Ammon's horn (tissue), 1 donor: ENCODE results near the gene TRIM2.
A peak's percentile ranks its signal among the peaks of the same experiment; 100 is the strongest.

Experiments
- DNase-seq: peaks from one replicate; pipeline ENCODE4 v3.0.0-alpha.2; 2016; ENCODE audit warnings: low spot score

TRIM2 gene

DNA sequence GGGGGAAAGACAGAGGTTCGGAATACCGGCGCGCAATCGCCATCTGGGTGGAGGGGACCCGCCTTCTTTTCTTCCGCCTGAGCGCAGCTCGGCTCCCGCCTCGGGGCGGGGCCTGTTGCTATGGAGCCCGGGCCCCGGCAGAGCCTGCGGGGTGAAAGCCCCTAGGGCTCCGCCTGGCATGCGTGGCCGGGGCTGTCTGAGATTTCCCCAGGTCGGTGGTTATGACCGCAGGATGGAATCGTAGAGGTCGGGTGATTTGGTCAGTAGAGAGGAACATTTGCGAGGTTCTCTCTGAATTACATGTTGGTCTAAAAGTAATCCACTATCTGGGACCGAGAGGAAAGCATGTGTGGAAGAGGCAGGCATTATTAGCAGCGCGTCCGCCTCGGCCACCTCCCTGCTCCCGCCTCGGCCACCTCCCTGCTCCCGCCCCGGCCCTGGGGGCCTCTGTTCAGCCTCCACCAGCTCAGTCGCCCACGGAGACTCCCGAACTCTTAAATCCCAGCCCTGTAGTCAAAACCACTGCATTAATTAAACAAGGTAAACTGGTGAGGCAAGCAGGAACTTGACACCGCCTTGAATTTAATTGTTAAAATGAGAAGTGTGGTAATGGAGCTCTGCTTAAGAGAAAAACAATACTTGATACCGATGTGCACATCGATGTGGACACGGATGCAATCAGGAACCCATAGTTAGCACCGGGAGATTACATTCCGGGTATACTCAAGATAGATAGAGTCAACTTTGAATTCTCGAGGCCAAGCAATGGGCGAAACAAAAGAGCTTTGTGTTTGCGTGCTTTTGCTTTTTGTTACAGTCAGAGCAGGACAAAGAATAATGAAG lies 45.2 kb downstream of the TRIM2 start:
- DNase-seq = peak; percentile 76

GRCh38 chr4:153252122-153252521 lies 47.9 kb downstream of the TRIM2 start:
- DNase-seq = no peak

- DNase-seq = no peak
These were observed 51.0 kb downstream of the TRIM2 start for GRCh38 chr4:153255233-153255632.

DNA sequence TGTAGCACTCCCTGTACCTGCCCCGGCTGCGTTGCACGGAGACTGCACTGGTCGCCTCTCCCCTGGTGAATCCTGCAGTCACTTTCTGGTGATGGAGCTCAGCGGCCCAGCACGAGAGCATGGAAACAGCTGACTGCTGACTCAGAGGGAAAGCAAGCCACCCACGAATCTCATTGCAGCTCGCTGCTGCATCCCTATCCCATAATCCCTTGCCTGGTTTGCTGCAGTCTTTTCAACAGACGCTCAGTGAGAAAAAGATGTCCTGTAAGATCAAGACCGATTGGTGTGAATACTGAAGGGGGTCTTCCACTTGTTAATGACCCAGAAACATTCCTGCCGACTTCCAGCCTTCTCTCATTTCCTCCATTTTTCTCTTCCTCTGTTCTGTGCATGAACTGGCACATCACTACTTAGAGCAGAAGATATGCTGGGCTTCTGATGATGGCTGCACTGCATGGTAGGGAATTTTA lies 52.9 kb downstream of the TRIM2 start:
- peak; percentile 89 for DNase-seq

DNA sequence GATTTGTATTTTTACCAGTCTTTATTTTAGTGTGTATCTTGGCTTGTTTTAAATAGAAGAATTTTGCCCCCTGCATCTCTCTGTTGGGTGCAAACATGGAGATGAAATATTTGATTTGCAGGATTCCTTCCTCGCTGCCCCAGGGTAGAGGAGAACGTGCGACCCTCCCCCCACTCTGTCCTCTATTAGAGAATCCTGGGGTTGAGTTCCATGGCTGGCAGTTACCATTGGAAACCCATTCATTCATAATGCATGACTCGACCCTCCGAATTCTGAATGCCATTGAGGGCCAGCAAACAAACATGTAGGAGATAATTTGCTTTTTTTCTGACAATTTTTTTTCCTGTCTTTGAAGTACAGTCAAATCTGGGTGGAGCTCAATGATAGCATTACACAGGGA lies 53.7 kb downstream of the TRIM2 start:
- no peak for DNase-seq

DNA sequence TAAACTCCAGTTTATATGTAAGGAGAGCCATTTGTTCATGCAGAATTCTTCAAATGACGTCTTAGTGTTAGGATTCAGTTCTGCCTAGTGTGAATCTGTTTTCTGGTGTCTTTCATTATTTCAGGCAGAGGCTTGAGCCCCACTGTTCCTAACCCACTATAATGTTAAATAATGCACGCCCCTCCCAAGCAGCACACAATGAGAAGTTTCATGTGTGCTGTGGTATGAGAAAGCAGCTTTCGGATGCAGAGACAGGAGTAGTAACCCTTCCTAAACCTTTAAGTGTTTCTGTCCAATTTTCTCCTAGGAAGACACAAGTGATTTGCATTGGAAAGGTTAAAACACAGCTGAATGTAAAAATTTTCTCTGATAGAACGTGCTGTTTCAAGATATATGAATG lies 54.5 kb downstream of the TRIM2 start:
- DNase-seq = no peak

DNA sequence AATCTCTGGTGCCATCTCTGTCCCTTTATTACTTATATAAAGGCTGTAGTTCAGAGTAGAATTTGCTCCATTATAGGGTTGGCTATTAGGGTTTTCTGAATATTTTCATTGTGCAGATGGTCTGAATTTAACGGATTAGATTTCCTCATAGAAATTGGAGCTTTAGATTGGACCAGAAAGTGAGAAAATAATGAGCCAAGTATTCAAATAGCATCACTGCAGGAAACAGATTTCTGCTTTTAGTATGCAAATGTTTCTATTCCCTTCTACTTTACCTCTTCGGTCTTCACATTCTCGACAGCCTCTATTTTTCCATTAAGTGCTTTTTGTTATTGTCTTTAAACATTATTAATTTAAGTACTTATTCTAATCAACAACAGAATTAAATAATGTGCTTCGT lies 55.4 kb downstream of the TRIM2 start:
- DNase-seq = no peak

DNA sequence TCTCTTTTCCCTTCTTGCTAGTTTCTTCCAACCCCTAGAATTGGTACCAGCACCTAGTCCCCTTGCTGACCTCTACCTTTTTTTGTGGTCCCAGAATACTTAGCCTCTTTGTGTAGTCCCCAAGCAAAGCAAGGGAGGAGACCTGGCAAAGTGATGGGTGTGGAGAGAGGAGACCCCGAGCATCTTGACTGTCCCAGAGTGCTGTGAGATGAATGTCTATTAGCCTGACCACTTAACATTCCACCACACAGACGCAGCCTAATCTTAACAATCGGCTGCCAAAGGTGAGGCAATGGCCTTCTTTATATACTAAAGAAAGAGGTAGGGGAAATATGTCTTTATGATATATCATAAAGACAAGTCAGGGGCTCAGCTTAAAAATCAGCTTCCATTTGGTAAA lies 55.9 kb downstream of the TRIM2 start:
- DNase-seq = no peak

- no peak for DNase-seq
These were observed 56.5 kb downstream of the TRIM2 start for GRCh38 chr4:153260553-153261300.

DNA sequence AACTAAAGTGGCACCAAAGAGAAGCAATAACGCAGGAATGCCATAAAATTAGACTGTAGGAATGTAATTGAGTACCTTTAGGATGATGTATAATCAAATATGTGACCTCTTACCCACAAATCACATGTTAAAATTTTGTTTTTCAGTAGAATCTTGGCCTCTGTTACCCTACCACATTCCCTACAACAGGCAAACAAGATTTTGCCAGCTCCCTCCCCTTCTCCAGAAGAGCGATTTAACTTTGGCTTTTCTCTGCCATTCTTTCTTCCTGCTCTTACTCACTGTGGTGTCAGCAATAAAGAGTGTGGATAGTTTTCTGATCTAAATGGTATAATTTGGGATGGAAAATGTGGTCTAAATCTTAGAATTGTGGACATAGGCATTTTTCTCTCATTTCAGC lies 57.2 kb downstream of the TRIM2 start:
- no peak for DNase-seq

GRCh38 chr4:153261914-153262313 lies 57.7 kb downstream of the TRIM2 start:
- DNase-seq = peak; percentile 39

- DNase-seq = no peak
These were observed 61.2 kb downstream of the TRIM2 start for GRCh38 chr4:153265306-153266047.

DNA sequence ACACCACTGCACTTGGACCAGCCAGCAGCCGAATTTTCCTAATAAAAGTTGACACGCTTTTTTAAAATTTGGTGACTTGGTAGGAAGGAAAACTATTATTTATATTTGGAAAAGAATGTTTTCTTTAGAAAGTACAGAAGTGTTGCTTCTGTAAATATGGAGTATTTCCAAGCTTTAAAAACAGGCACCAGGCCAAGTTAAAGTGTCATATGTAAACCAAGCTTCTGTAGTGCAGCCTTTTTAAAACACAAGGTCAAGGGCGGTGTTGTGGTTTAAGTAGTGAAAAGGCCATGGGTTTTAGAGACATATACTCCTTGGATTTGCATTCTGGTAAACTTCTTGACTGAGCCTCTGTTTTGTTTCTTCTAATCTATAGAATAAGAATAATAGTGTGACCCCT lies 62.7 kb downstream of the TRIM2 start:
- no peak for DNase-seq

DNA sequence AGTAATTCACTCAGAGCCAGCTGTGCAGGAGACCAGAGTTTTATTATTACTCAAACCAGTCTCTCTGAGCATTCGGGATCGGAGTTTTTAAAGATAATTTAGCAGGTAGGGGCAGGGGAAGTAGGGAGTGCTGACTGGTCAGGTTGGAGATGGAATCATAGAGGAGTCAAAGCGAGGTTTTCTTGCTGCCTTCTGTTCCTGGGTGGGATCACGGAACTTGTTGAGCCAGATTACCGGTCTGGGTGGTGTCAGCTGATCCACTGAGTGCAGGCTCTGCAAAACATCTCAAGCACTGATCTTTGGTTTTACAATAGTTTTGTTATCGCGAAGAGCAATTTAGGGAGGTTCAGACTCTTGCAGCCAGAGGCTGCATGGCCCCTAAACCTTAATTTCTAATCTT lies 63.6 kb downstream of the TRIM2 start:
- no peak for DNase-seq

DNA sequence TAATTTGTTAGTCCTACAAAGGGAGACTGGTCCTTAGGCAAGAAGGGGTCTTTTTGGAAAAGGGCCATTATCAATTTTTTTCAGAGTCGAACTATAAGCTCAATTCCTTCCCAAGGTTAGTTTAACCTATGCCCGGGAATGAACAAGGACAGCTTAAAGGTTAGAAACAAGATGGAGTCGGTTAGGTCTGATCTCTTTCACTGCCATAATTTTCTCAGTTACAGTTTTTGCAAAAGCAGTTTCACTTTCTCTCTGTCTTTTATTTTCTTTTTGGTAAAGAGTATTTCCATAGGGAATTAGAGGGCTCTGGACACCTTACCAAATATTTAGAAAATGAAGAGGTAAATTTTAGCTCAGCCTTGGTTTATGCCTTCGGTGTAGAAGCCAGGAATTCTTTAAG lies 64.1 kb downstream of the TRIM2 start:
- no peak for DNase-seq

DNA sequence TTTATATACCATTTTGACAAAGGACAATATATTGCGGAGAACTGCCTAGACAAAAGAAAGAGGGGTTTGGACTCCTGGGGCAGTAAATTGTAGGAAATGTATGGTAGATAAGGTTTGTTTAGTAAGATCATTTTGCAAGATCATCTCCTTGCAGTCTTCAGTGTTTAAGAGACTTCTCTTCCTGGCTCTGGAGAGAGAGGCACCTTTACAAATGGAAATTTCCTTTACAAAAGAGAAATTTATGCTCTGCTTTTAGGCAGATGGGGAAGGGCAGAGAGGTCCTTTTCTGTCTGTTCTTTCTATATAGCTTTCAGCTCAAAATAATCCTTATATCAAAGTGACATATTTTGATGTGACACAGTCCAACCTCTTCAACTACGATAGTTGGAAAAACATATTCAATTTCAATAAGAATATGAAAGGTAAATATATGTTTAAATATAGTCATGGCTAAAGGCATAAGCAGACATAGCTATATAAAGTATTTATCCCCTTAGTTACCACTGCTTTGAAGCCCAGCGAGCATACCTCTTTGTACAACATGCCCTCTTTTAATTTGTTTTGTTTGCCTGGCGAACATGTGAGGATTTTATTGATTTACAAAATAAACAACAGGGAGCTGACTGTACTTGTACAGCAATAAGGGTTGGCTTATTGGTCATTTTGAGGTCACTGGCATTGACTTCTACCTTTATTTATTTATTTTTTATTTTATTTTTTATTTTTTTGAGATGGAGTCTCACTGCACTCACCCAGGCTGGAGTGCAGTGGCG lies 65.2 kb downstream of the TRIM2 start:
- no peak for DNase-seq

DNA sequence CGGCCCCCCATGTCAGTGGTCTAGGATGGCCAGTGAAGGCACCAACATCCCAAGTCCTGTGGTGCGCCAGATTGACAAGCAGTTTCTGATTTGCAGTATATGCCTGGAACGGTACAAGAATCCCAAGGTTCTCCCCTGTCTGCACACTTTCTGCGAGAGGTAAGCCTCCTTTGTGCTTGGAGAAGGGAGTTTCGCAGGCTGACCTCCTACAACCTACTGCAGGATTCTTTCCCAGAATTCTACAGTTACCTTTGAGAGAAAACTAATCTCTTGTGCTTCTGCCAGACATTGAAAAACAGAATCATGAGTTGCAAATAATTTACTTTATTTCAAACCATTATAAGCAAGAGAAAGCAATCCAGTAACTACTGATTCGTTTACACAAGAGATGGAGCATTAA lies 66.1 kb downstream of the TRIM2 start:
- DNase-seq = no peak

DNA sequence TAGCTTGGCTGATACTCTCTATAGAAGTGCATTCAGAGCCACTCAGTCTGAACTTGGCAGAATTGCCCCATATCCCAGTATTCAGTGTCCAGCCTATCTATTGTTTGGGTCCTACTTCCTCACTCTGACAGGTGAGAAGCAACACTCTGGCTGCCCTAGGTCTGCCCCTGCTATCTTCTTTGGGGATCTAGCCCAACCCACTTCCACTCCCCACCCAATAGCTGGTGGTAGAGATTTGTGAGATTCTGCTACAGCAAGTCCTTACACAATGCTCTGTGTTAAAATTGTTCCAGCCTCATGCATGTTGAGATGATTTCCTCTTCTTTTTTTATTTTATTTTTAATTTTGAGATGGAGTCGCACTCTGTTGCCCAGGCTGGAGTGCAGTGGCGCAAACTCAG lies 67.6 kb downstream of the TRIM2 start:
- no peak for DNase-seq

DNA sequence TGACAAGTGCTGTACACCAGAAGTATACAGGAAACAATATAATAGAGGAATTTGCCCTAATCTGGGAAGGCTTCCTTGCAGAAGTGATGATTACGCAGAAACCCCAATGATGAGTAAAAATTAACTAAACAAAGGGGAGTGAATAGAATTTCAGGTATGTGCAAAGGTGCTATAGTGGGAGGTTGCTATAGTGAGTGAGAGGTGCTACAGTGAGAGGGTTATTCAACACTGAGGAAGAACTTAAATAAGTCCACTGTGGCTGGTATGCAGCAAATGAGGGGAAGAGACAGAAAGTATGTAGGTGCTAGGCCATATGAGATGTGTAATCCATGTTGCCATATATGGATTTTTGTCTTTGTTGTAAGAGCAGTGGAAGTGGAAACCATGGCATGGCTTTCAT lies 69.5 kb downstream of the TRIM2 start:
- no peak for DNase-seq

DNA sequence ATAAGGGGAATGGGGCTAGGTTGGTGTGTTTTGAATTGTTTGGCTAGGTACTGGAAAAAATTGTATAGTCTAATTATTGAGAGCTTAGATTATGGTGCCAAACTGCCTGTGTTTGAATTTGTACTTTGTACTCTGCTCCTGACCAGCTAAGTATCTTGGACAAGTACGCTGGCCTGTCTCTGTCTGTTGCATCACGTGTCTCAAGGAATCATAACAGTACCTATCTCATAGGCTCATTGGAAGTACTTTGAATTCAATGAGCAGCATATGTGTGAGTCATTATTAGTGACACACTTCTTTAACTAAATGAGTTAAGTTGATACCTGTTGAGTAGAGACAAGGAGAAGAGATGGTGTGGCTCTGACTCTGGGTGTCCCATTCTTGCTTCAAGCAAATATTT lies 70.7 kb downstream of the TRIM2 start:
- no peak for DNase-seq

- DNase-seq = no peak
These were observed 71.4 kb downstream of the TRIM2 start for GRCh38 chr4:153275380-153276276.
